Fibroblast of upper back skin (primary cell): Measurements from ENCODE around the gene RPUSD4.
"Not testable (repeated sequence)": the region's sequence is repeated elsewhere in the genome, so short reads cannot be mapped to it uniquely, and the experiment has no call there.

ENCODE experiments used
- DNase-seq: peaks from one replicate; pipeline ENCODE4 v3.0.0-alpha.2; 2013

RPUSD4 gene

DNA sequence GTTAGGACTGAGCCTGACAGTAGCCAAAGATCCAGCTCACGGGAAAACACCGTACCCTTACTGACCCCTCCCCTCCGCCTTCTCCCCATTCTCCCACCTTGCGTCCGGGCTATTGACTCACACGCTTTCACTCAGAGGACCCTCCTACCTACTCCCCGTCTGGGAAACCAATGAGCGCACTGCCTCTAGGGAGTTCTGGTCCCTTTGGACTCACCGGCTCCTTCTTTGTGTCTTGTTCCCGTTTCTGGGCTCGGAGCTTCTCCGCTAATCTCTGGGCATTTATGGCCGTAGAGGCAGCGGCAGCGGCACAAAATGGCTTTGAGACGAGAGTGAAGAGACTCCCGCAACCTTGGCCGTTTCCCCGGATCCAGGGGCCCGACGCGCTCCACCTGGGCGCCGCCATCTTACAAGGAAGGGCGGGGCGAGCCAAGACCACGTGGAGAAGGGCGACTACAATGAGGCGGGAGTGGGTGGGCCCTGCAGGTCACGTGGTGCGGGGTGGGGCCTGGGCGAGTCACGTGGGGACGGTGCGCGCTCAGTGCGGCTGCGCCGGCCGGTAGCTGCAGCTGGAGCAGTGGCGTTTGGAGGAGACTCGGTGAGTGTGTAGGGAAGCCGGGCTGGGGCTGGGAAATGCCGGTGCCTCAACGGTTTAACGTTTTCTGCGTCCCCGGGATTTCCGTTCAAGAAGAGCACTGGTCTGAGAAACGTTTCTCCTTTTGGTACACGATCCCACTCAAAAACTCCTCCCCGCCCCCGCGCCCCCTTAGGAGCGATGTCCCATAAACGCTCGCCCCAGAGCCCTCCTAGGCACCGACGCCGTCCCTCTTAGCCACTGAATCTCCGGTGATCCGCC lies at the start of gene RPUSD4, which contains the start of gene FAM118B:
RPUSD4 (minus strand) TSS at position 415 of the 853 bp plus-strand sequence; CDS start at position 403, 12 bp downstream.
FAM118B (plus strand) TSS at position 547 of the 853 bp plus-strand sequence. CDS start 23,220 bp downstream, outside the sequence.
- DNase-seq, result peak; percentile 96

GRCh38 chr11:126257764-126258163 lies 46.3 kb upstream of the RPUSD4 start:
- DNase-seq, result peak; percentile 50

DNA sequence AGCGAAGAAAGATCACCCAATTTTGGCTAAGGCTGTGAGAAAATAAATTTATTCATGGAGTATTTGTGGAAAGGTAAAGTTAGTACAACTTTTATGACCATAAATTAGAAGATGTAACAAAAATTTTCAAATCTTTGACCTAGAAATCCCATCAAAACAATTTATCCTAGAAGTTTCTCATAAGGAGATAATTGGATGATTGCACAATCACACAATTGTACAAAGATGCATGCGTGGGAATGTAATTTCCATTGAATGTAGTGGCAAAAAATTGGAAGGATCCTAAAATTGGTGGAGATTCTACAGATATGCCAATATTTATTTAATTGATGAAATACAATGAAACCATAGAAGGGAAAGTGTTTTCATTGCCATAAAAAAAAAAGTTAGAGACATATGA lies 45.7 kb upstream of the RPUSD4 start:
- no peak for DNase-seq

- no peak for DNase-seq
Observed at GRCh38 chr11:126256216-126256615, 44.8 kb upstream of the RPUSD4 start.

GRCh38 chr11:126255507-126255906 lies 44.1 kb upstream of the RPUSD4 start:
- DNase-seq, result not testable (repeated sequence)

GRCh38 chr11:126254819-126255218 lies 43.4 kb upstream of the RPUSD4 start:
- no peak for DNase-seq

DNA sequence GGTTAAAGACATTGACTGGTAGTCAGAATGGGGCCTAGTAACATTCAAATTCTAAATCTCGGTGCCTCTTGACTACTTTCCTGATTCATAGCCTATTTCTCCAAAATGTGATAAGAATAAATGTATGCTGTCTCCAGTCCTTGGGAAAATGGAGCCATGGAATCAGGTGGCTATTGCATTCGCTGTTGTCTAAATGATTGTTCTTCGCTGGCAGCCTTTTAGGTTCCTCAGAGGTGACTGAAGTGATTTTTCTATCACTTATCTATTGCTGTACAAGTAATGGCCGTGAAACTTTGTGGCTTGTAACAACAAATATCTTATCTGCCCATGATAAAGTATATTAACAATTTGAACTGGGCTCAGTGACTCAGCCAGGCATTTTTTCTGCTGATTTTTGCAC lies 41.8 kb upstream of the RPUSD4 start:
- no peak for DNase-seq

DNA sequence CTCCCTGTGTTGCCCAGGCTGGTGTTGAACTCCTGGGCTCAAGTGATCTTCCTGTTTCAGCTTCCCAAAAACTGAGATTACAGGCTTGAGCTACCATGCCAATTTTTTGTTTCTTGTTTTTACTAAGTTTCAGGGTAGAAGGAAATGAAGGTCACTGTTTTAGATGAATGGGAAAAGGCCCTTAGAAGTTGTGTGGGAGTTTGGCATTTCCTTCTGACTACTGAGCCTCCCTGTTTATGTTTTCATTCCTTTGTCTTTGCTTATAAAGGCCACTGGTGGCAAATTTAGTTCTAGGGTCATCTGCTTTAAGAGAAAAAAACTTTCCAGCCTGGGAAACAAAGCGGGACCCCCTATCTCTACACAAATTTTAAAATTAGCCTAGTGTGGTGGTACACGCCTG lies 35.2 kb upstream of the RPUSD4 start:
- no peak for DNase-seq

GRCh38 chr11:126233391-126233790 lies 21.9 kb upstream of the RPUSD4 start:
- DNase-seq, result no peak

GRCh38 chr11:126232683-126233082 lies 21.2 kb upstream of the RPUSD4 start:
- DNase-seq, result no peak

GRCh38 chr11:126231725-126232459 lies 20.4 kb upstream of the RPUSD4 start:
- peak; percentile 10 for DNase-seq

- peak; percentile 60 for DNase-seq
Observed at GRCh38 chr11:126229858-126230540, 18.5 kb upstream of the RPUSD4 start.

DNA sequence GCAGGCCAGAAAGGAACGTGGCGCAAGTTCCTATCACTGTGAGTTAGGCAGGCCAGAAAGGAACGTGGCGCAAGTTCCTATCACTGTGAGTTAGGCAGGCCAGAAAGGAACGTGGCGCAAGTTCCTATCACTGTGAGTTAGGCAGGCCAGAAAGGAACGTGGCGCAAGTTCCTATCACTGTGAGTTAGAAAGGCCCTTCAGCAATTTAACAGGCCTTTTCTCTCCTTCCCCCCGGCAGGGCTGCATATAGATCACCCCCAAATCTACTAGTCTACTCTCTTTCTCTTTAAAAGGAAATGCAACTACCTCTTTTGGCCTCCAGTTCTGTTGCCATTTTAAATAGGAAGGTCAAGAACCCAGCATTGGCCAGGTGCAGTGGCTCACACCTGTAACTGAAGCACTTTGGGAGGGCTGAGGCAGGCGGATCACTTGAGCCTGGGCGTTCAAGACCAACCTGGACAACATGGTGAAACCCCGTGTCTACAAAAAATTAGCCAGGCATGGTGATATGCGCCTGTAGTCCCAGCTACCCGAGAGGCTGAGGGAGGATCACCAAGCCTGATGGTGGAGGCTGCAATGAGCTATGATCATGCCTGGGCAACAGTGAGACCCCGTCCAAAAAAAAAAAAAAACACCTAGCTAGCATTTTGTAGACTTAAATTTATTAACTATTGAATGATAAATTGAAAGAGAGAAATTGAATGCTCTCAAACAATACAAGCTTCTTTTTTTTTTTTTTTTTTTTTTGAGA lies 15.1 kb upstream of the RPUSD4 start:
- no peak for DNase-seq

DNA sequence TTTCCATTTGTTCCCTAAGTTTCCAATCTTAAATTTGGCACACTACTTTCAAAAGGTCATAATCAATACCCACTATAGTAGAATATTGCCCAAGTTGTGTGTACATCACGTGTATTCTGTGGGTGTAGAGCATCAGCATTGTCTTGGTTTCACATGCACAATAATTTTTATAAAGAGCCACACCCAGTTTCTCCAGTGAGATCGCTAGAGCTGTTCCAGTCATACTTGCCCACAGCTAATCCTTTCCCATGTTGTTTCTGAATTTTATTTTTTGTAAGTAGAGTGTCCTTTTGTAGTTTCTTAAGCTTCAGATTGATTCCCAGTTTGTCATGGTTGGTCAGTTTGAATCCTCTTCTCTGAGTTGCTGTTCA lies 13.8 kb upstream of the RPUSD4 start:
- no peak for DNase-seq

DNA sequence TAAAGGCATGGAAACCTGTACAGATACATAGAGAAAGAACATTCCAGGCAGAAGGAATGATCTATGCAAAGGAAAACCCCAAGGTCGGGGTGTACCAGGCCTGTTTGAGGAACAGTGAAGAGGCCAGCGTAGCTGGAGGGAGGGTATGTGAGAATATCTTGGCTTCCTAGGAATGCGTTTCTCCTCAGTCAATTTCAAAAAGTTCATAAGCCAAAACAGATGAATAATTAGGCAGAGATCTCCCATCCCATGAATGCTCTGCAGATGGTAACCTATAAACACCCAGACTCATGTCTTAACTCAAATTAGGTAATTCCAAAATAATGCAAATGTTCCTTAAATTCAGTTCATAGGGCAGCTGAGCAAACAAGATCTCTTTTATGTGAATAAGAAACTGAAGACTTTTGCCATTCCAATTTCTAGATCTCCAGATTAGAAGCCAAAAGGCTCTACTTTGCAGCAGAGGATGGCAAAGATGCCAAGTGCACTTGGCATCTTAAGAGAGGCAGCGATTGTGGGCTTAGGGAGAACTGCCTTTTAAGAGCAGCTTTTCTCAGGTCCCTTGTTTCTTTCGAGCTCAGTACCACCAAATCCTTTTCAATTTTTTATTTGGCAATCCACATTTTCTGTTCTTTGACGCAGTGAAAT lies 13.3 kb upstream of the RPUSD4 start:
- no peak for DNase-seq

DNA sequence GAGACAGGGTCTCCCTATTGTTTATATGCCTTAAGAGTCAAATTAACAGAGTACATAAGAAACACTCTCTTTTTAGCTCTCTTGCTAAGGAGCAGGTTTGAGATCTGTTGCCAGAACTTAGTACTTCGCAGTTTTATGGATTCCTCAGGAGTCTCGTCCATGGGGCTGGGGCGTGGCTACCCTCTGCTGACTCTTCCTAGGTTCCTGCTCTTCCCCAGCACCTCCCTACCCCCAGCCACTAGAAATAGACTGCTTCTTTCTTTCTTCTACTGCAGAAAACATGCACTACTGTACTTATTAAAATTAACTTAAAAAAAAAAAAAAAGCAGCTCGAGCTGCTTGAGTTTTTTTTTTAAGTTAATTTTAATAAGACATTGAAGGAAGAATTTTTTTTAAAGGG lies 8.1 kb upstream of the RPUSD4 start:
- no peak for DNase-seq

- DNase-seq, result no peak
Observed at GRCh38 chr11:126217491-126217890, 6.0 kb upstream of the RPUSD4 start.

DNA sequence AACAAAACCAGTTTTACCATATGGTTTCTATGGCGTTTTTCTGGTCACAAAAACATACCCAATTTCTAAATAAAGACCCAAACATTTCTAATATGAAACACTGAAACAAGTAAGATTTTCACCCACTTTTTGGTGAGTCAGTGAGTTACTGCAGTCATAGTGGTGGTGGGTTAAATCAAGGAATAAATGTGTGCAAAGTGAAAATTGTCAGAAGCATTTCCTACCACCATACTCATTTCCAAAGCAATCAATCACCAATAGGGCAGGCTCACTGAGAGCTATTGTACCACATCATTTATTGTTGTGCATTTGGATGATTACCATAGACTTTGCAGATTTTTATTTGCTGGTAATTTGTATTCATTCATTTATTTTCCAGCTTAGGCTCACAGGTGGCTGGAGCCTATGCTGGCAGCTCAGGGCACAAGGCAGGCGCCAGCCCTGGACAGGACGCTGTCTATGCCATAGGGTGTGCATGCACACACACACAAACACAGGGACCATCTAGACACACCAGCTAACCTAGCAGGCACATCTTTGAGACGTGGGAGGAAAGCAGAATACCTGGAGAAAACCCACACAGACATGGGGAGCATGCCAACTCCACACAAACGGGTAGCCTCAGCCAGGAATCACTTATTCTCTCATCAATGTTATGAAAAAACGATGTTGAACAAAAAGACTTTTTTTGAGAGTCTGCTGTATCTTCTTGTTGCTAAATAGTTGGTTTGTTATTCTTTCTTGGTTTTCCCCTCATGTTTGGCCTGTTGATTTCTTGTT lies 5.3 kb upstream of the RPUSD4 start:
- DNase-seq, result no peak

GRCh38 chr11:126214841-126215240 lies 3.4 kb upstream of the RPUSD4 start:
- no peak for DNase-seq

- DNase-seq, result no peak
Observed at GRCh38 chr11:126214441-126214840, 3.0 kb upstream of the RPUSD4 start.

DNA sequence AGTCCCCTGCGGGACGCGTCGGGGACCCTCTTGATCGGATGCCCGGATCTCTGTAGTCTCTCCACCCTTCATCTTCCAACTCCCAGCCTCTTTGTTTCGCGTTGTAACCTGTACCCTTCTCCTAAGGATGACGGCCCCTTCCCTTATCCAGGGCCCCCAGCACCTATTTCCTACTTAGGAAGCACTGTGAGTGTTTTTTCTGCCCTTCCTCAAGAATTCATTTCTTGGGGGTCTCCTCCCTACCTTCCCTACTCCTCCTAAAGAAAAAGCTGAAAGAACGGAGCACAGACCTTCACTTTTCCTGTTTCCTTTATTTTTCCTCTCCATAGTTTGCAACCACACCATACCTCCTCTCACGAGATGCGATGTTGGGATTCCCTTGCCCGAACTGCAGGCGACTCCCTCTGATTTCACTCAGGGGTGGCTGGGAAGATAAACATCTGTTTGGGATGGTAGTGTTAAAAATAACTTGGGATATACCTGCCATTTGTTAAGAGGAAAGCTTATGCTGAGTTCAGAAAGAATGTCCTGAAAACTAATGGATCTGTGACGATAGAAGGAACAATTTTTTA lies 725 bp upstream of the RPUSD4 start:
- DNase-seq, result no peak
